Kidney glomerular epithelial cell (primary cell): ENCODE measurements around the gene MKRN1.
A peak's percentile ranks its signal among the peaks of the same experiment; 100 is the strongest.
"Not testable (repeated sequence)": the region's sequence is repeated elsewhere in the genome, so short reads cannot be mapped to it uniquely, and the experiment has no call there.

Source experiments
- DNase-seq: peaks from one replicate; lab custom pipeline; 2025; lab: John Stamatoyannopoulos, UW

The MKRN1 gene, protein sequence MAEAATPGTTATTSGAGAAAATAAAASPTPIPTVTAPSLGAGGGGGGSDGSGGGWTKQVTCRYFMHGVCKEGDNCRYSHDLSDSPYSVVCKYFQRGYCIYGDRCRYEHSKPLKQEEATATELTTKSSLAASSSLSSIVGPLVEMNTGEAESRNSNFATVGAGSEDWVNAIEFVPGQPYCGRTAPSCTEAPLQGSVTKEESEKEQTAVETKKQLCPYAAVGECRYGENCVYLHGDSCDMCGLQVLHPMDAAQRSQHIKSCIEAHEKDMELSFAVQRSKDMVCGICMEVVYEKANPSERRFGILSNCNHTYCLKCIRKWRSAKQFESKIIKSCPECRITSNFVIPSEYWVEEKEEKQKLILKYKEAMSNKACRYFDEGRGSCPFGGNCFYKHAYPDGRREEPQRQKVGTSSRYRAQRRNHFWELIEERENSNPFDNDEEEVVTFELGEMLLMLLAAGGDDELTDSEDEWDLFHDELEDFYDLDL

DNA sequence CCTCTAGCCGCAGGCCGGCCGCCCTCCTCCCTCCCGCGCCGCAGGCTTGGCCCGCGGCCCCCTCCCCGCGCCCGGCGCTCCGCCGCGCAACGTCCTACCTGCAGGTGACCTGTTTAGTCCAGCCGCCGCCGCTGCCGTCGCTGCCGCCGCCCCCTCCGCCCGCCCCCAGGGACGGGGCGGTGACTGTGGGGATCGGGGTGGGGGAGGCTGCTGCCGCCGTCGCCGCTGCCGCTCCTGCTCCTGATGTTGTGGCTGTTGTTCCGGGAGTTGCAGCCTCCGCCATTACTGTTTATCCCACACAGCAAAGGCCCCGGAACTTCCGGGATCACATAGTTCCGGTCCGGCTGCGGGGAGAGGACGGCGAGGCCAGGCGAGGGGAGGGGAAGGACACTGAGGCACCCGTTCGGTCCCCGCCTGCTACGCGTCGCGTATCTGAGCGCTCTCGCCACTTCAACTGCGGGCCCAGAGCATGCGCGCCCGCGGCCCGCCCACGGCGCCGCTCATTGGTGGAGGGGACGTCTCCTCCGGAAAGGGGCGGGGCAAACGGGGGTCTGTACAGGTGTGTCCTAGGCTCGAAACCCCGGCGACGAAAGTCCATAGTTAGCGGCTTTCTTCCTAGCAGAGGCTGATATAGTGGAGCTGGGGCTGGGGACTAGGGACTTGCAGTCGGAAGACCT is at the start of gene MKRN1:
Gene MKRN1 (minus strand): TSS at position 444 of the 677 bp plus-strand sequence. CDS start 161 bp downstream, at position 283.
- DNase-seq: peak; percentile 88

DNA sequence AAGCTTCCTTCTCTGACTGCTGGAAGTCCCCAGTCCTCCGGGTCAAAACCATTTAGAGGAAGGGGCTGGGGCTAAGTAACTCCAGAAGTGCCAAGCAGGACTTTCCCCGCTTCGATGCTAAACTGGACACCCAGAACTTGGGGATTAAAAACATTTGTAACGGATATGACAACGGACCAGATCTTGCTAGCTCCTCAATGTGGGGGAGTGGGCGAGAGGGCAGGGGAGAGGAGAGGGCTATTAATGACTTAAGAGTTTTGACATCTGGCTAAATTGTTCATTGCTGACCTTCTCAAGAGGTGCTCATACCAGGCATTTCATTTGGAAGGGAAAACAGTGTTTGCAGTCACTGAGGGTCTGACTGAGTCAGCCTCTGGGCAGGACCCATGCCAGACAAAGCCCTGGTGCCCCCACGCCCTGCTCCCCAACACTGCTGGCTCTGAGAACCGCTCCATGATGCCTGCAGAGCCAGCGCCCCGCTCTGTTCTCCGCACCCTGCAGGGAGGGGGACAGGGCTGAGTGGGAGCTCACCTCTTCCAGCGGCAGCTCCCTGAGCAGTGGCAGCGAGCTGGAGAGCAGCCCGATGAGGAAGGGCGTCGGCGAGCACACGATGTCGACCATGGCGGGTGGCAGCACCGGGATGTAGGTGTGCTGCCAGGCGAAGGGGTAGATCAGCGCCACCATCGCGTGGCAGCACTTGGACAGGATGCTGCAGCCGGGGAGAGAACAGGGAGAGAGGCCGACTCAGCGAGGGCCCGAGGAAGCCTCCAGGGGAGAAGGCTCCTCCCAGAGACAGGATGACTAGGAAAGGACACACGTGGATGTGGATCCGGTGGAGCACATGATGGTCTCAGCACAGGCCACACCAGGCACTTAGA is 47.7 kb upstream of the MKRN1 start:
- DNase-seq: no peak

DNA sequence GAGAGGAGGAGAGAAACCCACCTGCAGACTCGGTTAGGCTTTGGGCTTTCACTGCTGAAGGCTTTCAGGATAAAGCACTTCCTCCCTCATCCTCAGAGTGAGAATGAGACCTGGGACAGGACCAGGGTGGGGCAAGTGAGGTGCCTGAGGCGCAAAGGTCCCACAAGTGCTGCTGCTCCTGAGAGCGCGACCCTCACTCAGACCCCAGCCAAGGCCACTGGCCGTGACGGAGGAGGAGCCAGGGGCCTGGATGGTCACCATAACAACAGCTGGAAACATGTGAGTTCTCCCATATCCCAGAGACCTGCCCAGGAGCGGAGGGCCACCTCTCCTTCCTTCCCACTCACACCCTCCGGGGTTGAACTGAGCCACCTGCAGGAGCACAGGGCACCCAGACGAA is 46.9 kb upstream of the MKRN1 start:
- no peak for DNase-seq

DNA sequence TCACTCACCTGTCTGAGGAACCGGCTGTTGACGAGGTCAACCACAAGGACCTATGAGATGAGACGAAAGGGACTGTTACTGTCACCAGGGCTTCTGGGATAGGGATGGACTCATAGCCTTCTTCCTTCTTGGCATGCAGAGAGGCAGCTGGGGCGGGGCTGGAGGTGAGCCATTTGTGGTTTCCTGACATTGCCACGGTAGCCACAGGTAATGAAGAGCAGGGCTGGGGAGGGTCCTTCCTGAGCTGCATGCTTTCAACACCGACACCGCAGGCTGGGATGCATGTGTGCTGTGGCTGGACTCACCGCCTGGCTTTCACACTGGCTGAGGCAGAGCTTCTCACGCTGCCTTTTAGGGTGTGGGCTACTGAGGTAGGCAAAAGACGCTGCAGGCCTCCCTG is 46.4 kb upstream of the MKRN1 start:
- no peak for DNase-seq

DNA sequence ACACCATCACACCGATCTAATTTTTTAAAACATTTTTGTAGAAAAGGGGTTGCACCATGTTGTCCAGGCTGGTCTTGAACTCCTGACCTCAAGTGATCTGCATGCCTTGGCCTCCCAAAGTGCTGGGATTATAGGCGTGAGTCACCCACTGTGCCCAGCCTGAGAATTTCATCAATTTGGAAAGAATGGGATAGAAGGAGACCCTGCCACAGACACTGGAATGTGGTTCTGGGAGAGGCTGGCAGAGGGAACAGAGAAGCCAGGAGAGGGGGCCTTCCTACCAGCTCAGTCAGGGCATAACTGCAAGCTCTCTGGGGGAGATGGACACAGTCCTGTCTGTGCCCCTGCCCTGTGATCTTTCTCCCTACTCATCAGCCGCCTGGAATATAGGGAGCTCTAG is 42.1 kb upstream of the MKRN1 start:
- no peak for DNase-seq

DNA sequence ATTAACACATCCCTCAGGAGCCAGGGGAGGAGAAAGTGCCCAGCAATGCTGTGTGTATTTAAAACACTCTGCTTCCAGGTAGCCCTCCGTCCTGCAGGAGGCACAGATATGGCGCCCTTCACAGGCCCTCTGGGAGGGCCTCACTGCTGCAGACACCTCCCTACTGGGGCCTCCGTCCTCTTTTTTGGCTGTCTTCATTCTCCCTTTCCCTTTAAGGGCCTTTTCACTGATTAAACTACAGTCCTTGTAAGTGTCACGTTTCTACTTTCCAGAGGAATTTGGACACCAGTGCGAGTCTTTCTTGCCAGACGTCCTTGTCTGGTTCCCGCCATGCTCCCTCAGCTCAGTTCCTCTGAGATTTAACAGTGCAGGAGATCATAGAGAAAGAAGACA is 39.7 kb upstream of the MKRN1 start:
- no peak for DNase-seq

DNA sequence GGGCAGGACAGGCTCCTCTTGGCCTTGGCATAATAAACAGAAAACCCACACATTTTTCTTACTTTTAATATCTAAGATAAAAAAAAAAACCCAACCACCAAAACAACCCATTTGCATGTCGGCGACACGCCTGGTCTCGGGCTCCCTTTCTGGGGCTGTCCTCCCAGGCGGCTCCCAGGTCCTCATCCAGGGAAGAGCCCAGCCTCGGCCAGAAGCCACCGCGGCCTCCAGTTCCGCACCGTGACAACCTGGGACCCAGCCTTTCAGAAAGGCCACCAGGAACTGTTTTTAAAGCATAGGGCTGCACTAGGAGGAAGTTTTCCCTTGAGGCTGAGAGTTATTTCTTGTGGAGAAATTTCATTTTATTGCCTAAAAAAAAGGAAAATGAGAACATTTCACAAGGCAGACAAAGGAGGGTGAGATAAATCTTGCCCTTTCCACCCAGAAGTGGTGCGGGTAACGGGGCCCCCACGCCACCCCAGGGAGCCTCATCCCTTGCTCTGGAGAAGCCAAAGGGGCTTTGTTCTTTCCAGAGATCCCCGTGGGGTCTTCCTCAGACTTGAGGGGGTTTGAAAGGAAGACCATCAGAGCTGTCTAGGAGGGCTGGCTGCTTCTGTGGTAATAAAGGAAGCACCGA is 39.2 kb upstream of the MKRN1 start:
- no peak for DNase-seq

DNA sequence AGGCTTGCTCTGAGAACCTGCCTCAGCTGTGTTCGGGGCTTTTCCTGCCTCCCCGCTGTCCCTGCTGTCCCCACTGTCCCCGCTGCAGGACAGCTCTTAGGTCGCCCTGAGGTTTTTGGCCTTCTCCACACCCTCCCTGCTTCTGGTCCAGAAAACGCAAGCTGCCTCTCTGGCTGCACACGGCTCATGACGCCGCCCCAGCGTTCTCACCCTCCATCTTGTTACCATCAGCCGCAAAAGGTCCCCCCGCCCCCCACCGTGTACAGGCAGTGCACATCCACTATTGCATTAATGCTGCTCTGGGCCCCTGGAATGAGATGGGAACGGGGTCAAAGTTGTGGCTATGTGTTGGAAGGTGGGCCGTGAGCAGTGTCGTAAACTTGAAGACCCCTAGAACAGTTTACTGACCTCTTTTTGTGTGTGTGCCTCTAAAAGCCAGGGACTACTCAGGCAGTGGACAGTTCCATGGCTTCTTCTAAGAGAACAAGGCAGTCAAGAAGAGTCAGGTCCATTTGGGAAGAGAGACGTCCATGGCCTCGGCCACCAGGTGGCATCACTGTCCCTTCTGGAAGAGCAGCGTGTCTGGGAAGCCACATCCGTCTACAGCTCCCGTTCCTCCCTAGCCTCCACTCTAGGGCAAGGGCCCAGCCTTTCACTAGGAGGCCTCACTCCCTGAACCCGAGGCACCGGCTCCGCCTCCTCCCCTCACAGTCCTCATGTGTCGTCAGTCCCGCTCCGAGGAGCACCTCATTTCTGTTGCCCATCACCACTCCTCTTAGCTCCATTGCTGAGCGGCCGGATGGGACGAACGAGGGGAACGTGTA is 38.5 kb upstream of the MKRN1 start:
- peak; percentile 86 for DNase-seq

DNA sequence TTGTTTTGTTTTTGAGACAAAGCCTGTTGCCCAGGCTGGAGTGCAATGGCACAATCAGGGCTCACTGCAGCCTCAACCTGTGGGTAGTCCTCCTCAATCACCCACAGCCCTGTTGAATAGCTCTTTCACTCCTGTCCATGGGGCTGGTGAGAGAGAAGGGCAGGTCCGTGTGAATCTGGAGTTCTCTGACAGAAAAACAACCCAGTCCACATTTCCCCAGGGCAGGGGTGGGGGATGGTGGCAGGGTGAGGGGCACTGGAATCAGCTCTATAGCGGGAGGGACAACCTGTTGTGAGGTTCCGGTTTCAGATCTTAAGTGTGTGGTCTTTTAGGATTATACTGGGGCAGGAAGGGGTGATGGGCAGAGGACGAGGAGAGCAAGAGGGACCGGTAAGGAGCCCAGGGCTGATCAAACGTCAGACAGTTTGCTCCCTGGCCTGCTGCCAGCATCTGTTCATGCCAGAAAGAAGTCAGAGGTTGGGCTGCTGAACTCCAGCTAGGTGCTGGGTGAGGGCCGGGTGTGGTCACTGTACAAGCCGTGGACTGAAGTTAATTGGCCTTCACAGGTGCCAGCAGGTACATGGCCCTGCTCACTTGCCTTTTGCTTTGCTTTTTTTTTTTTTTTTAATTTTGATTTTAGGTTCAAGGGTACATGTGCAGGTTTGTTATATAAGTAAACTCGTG is 33.2 kb upstream of the MKRN1 start:
- no peak for DNase-seq

DNA sequence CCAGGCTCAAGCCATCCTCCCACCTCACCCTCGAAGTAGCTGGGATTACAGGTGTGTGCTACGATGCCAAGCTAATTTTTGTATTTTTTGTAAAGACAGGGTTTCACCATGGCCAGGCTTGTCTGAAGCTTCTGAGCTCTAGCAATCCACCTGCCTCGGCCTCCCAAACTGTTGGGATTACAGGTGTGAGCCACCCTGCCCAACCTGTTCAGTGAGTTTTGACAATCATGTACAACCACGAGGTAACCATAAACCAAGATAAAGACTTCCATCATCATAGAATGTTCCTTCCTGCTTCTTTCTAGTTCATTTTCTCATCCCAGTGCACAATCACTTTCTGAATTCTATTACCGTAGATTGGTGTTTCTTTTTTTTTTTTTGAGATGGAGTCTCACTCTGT is 30.5 kb upstream of the MKRN1 start:
- DNase-seq: no peak

DNA sequence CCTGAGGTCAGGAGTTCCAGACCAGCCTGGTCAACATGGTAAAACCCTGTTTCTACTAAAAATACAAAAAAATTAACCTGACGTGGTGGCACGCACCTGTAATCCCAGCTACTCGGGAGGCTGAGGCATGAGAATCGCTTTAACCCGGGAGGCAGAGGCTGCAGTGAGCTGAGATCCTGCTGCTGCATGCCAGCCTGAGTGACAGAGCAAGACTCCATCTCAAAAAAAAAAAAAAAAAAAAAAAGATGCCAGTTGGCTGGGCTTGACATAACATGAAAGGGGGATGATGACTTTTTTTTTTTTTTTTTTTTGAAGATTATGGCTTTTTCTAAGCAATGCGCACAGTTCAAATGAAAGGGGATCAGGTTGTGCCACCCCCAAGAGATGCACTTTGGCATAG is 28.3 kb upstream of the MKRN1 start:
- DNase-seq: not testable (repeated sequence)

DNA sequence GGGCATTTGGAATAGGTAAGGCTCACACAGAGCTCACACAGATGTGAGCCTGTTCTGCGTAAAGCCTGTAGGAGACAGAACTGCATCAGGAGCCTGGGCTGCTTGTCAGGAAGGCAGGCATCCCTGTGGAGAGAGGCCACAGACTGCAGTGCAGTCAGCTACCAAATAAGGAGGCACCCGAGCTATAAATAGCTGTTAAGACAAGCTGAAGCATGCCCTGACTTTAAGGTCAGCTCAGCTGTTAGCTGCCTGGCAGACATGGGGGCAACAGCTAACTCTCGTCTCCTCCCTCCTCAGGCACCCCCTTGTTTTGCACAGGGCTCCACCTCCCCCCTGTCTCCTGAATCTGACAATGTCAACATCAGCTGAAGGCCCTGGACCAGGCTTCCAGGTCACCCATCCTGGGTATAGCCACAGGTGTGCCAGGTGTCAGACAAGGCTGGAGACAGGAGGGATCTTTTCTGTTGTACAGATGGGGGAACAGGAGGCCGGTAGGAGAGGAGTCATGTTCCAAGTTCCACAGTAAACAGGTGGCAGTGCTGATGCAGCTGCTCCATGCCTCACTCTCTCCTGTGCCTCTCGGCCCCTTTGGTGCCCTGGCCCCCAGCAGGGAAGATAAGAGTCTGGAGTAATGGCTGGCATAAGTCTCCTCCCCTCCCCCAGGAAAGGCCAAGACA is 27.6 kb upstream of the MKRN1 start:
- no peak for DNase-seq

DNA sequence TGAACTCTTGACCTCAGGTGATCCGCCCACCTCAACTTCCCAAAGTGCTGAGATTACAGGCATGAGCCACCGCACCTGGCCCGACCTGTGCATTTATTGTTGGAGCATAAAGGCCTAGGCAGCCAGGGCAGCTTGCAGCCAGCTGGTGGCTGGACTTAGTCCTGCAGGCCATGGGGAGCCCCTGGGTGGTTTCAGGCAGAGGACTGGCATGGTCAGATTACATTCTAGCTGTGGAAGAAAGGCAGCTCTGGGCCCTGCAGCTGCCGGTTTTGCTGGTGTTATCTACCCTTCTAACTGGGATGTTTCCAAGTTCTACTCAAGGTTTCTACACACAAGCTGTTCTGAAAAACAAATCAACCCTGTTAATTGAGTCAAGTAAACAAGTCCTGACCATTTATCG is 22.7 kb upstream of the MKRN1 start:
- no peak for DNase-seq

DNA sequence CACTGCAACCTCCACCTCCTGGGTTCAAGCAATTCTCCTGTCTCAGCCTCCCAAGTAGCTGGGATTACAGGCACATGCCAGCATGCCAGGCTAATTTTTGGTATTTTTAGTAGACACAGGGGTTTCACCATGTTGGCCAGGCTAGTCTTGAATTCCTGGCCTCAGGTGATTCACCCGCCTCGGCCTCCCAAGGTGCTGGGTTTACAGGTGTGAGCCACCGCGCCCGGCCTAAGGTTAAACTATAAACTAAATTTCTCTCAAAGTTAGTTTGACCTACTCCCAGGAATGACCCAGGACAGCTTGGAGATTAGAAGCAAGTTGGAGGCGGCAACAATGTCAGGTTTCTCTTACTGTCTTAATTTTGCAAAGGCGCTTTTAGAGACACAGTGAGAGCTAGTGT is 18.5 kb upstream of the MKRN1 start:
- DNase-seq: not testable (repeated sequence)

DNA sequence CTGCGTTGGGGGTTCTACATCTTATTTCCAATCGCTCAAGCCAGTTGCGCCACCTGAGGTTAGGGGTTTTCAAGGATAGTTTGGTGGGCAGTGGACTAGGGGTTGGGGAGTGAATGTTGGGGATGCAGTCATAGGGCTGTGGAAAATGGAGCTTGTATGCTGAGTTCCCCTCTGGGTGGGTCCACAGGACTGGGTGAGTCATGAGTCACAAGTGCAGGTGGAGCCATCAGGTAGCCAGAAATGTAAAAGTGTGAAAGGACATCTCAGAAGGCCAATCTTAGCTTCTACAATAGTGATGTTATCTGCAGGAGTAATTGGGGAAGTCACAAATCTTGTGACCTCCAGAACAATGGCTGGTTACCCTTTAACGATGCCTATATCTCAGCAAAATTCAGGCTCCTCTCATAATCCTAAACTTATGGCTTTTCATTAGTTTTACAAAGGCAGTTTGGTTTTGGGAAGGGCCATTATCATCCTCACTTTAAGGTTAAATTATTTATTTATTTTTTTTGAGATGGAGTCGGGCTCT is 18.0 kb upstream of the MKRN1 start:
- DNase-seq: no peak

DNA sequence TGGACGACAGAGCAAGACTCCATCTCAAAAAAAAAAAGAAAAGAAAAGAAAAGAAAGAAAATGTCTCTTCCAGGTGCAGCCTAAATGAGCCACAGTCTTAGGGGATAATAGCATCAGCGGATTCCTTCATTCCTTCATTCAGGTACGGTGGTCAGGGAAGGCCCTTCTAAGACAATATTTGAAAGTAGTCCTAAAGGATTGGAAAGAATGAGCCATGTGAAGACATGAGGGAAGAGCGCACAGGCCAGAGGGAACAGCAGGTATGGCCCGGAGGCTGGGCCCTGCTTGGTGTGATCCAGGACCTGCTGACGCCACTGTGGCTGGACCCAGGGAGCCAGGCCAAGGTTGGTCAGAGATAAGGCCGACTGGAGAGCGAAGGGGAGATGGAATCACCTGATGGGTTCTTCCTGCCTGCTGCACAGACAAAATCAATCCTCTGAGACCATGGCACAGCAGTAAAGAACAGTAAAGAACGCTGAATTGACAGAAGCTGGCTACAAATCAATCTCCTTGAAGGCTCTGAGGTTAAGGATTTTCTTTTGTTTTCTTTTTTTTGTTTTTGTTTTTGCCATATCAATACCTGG is 16.3 kb upstream of the MKRN1 start:
- no peak for DNase-seq

DNA sequence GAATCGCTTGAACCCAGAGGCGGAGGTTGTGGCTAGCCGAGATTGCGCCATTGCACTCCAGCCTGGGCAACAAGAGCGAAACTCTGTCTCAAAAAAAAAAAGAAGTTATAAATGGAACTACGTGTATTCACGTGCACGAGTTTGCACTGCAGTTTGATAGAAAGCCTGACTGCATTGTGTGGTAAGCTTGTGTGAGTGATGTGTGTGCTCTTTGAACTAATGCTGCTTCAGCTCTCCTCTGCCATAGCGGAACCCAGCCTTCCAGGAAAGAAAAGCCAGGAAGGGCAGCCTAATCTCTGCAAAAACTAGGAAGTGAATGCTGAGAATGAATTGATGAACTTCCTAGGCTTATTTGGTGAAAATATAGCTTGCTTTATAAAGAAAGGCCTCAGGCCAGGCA is 15.6 kb upstream of the MKRN1 start:
- DNase-seq: no peak

DNA sequence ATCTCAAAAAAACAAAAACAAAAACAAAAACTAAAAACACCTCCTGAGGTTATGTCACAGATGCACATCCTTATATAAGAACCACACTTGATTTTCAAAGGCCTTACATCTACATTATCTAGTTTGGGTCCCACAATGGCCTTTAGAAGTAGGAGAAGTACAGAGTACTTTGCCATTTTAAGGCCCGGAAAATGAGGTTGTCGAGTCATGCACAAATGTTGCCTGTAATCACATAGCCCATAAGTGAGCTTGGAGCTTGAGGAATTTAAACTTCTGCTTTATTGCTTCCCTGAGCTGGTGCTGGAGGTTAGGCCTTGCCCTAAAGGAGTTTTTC is 9.7 kb upstream of the MKRN1 start:
- DNase-seq: no peak

DNA sequence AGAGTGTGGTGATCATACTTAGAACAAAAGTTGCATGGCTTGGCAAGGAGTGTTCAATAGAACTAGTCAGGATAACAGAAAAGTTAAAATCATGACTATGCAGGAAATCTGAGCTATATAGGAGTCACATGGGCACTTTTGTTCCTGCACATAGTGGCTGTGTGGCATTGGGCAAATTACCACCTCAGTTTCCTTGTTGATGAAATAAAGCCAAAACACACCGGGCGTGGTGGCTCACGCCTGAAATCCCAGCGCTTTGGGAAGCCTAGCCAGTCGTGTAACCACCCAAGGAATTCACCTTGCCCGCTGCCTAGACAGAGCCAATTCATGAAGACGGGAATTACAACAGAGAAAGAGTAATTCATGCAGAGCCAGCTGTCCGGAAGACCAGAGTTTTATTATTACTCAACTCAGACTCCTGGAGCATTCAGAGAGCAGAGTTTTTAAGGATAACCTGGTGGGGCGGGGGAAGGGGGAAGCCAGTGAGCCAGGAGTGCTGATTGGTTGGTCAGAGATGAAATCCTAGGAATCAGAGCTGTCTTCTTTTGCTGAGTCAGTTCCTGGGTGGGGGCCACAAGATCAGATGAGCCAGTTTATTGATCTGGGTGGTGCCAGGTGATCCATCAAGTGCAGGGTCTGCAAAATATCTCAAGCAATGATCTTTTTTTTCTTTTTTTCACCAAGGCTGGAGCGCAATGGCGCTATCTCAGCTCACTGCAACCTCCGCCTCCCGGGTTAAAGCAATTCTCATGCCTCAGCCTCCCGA is 6.4 kb upstream of the MKRN1 start:
- DNase-seq: no peak
